Esophagus squamous epithelium (tissue), 5 donors: ENCODE measurements around the gene ARPP19. TPM values are rescaled to one million over a fixed set of nuclear protein-coding genes. Genes with fewer than 3 reads are reported as not detected.

Experiments
- DNase-seq: peaks from one replicate; lab custom pipeline; 2025; lab: John Stamatoyannopoulos, UW
- H3K27ac ChIP-seq, 4 donors: fragments of 200-600 bp; sonication (generic); one replicate each; pipeline ENCODE4 v1.5.1; 2016 to 2019; ENCODE audit warnings: mild to moderate bottlenecking in 1 of 4
- H3K27me3 ChIP-seq, 4 donors: fragments of 200-600 bp; sonication (generic); 1 replicate in 3 of 4; 2 replicates in 1 of 4; pipeline versions ENCODE4 v1.5.1 to v1.6.0; 2017 to 2021; ENCODE audit warnings: antibody characterized with exemption in 1 of 4
- H3K36me3 ChIP-seq, 3 donors: fragments of 200-600 bp; sonication (generic); one replicate each; pipeline ENCODE4 v1.5.1; 2016 to 2019
- H3K4me1 ChIP-seq, 3 donors: fragments of 200-600 bp; sonication (generic); one replicate each; pipeline ENCODE4 v1.5.1; 2017 to 2019
- H3K4me3 ChIP-seq, 4 donors: fragments of 200-600 bp; sonication (generic); 1 replicate in 3 of 4; 2 replicates in 1 of 4; pipeline ENCODE4 v1.5.1; 2016 to 2019; ENCODE audit warnings: mild to moderate bottlenecking in 2 of 4, moderate library complexity in 1 of 4
- H3K9me3 ChIP-seq, 3 donors: fragments of 200-600 bp; sonication (generic); one replicate each; pipeline ENCODE4 v1.5.1; 2016 to 2019
- POLR2A ChIP-seq, 4 donors: fragments of 450-650 bp; IDR thresholded peaks; one replicate each; pipeline ENCODE4 v1.6.1; 2017; ENCODE audit warnings: antibody characterized with exemption in 4 of 4, mild to moderate bottlenecking in 4 of 4, moderate library complexity in 3 of 4
- WGBS, 2 donors: methylation state at CpG; one replicate each; pipeline ENCODE4 v1.1.5; 2018; 5-methylcytosine and 5-hydroxymethylcytosine counted together
- intact Hi-C: fragments of 100-400 bp; cut with DNase I; formaldehyde crosslinking; loops from one replicate; pipeline ENCODE4 v1.15.0; 2022
- total RNA-seq, 4 donors: library from RNA; depleted of rRNA; stranded (reverse); fragments of >200 nt; gene quantifications; one replicate each; pipeline ENCODE4 v1.1.0, GENCODE V29; 2016
- TF ChIP-seq, protein P1 (sequence below), 6 experiments: fragments of 450-650 bp in 4 of 6; fragments of 200-600 bp in 2 of 6; sonication (generic) in 2 of 6; IDR thresholded peaks; one replicate each; pipeline ENCODE4 v1.5.1; 2016 to 2019; ENCODE audit warnings: antibody characterized with exemption in 6 of 6, mild to moderate bottlenecking in 4 of 6, moderate library complexity in 4 of 6
- donor health status: DM: yes; HTN: yes; CAD: no.

The ARPP19 gene
- total RNA-seq, 4 donors from 2014 or later = 44.1 to 114 (median 105) TPM

DNA sequence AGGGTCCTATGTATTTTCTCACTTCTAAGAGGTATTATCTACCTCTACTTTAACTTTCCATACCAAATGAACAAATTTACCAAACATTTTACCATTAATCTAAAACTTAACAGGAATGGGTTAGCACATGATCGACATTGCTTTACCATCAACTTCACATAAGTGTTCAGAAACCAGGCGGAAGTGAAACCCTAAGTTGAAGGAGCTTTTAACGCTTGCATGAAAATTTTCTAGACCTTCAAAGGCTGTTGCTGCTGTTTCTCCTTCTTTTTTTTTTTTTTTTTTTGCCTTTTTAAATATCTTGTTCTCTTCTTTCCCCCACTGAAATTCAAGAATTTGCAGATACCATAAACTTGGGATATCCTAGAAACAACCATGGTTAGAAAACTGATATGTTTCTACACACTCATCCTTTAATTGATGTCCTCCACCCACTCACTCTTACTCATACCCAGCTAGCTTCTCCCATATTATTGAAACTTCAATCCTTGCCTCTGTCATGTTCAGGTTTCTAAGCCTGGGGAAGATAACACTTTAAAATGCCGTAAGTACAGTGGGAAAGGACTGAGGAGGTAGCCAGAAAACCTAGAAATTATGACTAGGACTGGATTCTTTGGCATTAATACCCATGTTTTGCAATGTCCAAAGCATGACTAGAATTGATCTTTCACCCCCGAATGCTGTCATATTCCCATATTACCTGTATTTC, 64.9 kb downstream of the ARPP19 start:
- WGBS, 2 donors = 55 to 69% methylated on average over 5 of the region's 5 CpGs
- H3K4me3 ChIP-seq = no peak overlapping the region
- no peaks in the 10 kb centered on the region for H3K27me3 ChIP-seq
- no peak for TF ChIP-seq POLR2A (IDR thresholded peaks at IDR 0.05)
- TF ChIP-seq, protein P1, sequence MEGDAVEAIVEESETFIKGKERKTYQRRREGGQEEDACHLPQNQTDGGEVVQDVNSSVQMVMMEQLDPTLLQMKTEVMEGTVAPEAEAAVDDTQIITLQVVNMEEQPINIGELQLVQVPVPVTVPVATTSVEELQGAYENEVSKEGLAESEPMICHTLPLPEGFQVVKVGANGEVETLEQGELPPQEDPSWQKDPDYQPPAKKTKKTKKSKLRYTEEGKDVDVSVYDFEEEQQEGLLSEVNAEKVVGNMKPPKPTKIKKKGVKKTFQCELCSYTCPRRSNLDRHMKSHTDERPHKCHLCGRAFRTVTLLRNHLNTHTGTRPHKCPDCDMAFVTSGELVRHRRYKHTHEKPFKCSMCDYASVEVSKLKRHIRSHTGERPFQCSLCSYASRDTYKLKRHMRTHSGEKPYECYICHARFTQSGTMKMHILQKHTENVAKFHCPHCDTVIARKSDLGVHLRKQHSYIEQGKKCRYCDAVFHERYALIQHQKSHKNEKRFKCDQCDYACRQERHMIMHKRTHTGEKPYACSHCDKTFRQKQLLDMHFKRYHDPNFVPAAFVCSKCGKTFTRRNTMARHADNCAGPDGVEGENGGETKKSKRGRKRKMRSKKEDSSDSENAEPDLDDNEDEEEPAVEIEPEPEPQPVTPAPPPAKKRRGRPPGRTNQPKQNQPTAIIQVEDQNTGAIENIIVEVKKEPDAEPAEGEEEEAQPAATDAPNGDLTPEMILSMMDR (IDR thresholded peaks at IDR 0.05) = no peak
- no peaks in the 10 kb centered on the region for H3K36me3 ChIP-seq
- intact Hi-C loops = no loop called here
- H3K9me3 ChIP-seq = no peaks in the 10 kb centered on the region
- H3K4me1 ChIP-seq = peaks cover 0 to 19% (median 8%) of the 10 kb centered on the region in 3 donors
- no peak overlapping the region for H3K27ac ChIP-seq
- DNase-seq = no peak

DNA sequence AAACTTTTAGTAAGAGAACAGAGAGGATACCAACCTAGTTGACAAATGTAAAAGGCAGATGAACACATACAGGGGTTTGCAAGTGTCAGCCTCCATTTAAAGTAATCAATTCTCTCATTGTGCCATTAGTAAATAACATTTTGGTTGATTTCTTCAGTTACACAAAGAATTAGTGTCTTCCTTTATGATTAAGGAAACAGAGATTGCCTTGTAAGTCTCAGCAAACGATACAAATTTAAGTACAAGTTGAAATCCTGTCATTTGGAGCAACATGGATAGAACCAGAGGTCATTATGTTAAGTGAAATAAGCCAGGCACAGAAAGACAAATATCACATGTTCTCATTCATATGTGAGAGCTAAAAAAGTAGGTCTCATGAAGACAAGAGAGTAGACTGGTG, 66.2 kb downstream of the ARPP19 start:
- Histone ChIP-seq H3K27ac (no peak overlapping the region), H3K36me3 (no peaks in the 10 kb centered on the region), H3K27me3 (no peaks in the 10 kb centered on the region), H3K4me1 (peaks cover 0 to 18% (median 8%) of the 10 kb centered on the region in 3 donors), H3K9me3 (no peaks in the 10 kb centered on the region), H3K4me3 (no peak overlapping the region)
- no peak for TF ChIP-seq POLR2A (IDR thresholded peaks at IDR 0.05)
- TF ChIP-seq, protein P1 (IDR thresholded peaks at IDR 0.05) = no peak
- DNase-seq = no peak
- intact Hi-C loops = no loop called here
- WGBS, 2 donors = 92% methylated on average over 1 of the region's 1 CpG

DNA sequence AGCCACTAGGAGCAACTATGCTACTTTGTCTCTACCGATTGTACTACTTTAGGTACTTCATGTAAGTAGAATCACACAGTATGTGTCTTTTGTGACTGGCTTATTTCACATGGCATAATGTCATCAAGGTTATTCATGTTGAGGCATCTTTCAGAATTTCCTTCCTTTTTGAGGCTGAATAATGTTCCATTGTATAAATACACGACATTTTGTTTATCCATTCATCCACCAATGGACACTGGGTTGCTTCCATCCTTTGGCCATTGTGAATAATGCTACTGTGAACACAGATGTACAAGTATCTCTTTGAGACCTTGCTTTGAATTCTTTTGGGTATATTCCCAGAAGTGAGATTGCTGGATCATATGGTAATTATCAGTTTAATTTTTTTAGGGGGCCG, 69.3 kb downstream of the ARPP19 start:
- no peak for TF ChIP-seq POLR2A (IDR thresholded peaks at IDR 0.05)
- TF ChIP-seq, protein P1 (IDR thresholded peaks at IDR 0.05) = no peak
- no peak overlapping the region for H3K27ac ChIP-seq
- H3K36me3 ChIP-seq = no peaks in the 10 kb centered on the region
- no peaks in the 10 kb centered on the region for H3K27me3 ChIP-seq
- no peaks in the 10 kb centered on the region for H3K9me3 ChIP-seq
- WGBS, 2 donors = 82 to 84% methylated on average over 3 of the region's 3 CpGs
- no peak for DNase-seq
- intact Hi-C loops = no loop called here
- no peak overlapping the region for H3K4me3 ChIP-seq
- H3K4me1 ChIP-seq = peaks cover 7 to 24% (median 8%) of the 10 kb centered on the region in 3 donors

DNA sequence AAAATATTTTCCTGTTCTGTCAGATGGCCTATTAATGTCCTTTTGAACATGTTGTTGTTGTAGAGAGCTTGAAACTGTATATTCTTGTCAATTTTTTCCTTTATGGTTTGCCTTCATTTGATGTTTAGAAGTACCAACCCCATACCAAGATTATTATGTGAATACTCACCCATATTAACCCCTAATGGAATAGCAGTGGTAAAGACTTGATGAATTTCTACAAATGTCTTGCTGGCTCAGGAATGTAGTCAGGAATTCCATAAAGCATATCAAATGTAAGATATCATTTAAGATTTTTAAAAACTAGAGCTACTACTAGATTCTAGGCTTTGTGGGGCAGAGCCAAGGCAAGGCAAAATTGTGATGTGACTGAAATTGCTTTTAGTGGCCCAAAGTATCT, 70.1 kb downstream of the ARPP19 start:
- Histone ChIP-seq H3K4me3 (no peak overlapping the region), H3K4me1 (peaks cover 8 to 23% (median 9%) of the 10 kb centered on the region in 3 donors), H3K27me3 (no peaks in the 10 kb centered on the region), H3K36me3 (no peaks in the 10 kb centered on the region), H3K27ac (no peak overlapping the region), H3K9me3 (no peaks in the 10 kb centered on the region)
- no peak for DNase-seq
- intact Hi-C loops = no loop called here
- TF ChIP-seq POLR2A (IDR thresholded peaks at IDR 0.05) = no peak
- TF ChIP-seq, protein P1 (IDR thresholded peaks at IDR 0.05) = no peak

Other genes with a start within 250 kb of the ARPP19 start
- 10 to 100 TPM; 11.3 to 24.6 (median 22.3) TPM for gene MYO5A, start 40.1 kb downstream of the ARPP19 start, total RNA-seq
- gene ATOSA, start 110.4 kb upstream of the ARPP19 start, total RNA-seq = 10 to 100 TPM; 38.9 to 69.8 (median 44.5) TPM
- not detected for gene ONECUT1, start 221.3 kb upstream of the ARPP19 start, total RNA-seq